Measurements from ENCODE around the gene SORCS1.
"Not testable (repeated sequence)": the region's sequence is repeated elsewhere in the genome, so short reads cannot be mapped to it uniquely, and the experiment has no call there.

The SORCS1 gene

GRCh38 chr10:106931159-106931852 is 233.2 kb downstream of the SORCS1 start:
- DNase-seq (ENCODE audit: low read depth, low spot score) = peak; percentile 50
- no peaks in the 10 kb centered on the region for H3K36me3 ChIP-seq (ENCODE audit: insufficient read depth, low read length)
- H3K9ac ChIP-seq (ENCODE audit: insufficient read length) = no peak overlapping the region
- no peak overlapping the region for H3K4me3 ChIP-seq
- H3K9me3 ChIP-seq (ENCODE audit: low read depth, low read length) = no peaks in the 10 kb centered on the region
- TF ChIP-seq POLR2AphosphoS5 (IDR thresholded peaks at IDR 0.05; ENCODE audit: borderline replicate concordance, low read depth, low read length) (no peak), EZH2 (IDR thresholded peaks at IDR 0.05) (no peak), FOXP2 (optimal IDR thresholded peaks at IDR 0.05; ENCODE audit: control extremely low read depth, extremely low read length, insufficient read depth) (no peak)
- no peak overlapping the region for H3K27ac ChIP-seq

DNA sequence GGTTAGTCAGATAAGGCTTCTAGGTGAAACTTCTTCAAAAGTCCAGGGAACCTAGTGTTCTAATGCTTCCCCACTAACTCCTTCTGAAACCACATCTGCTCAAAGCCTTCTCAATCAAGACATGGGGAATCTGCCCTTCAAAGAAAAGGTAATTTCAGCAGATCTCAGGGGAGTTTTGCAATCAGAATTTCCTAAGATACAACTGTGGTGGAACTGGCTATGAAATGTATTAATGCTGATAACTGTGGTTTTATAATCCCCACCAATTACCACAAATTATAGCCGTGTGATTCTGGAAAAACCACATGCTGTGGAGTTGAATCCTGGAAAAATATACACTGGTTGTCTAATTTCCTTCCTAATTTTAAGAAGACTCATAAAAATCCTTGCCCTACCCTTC is 233.8 kb downstream of the SORCS1 start:
- Histone ChIP-seq H3K9ac (ENCODE audit: insufficient read length) (no peak overlapping the region), H3K9me3 (ENCODE audit: low read depth, low read length) (no peaks in the 10 kb centered on the region), H3K36me3 (ENCODE audit: insufficient read depth, low read length) (no peaks in the 10 kb centered on the region), H3K4me3 (no peak overlapping the region), H3K27ac (no peak overlapping the region)
- no peak; the same call in 1 of the 2 replicates for TF ChIP-seq POLR2AphosphoS5 (IDR thresholded peaks at IDR 0.05; ENCODE audit: borderline replicate concordance, low read depth, low read length)
- TF ChIP-seq FOXP2 (optimal IDR thresholded peaks at IDR 0.05; ENCODE audit: control extremely low read depth, extremely low read length, insufficient read depth) = no peak
- no peak for TF ChIP-seq EZH2 (IDR thresholded peaks at IDR 0.05)
- DNase-seq (ENCODE audit: low read depth, low spot score) = peak; percentile 22

DNA sequence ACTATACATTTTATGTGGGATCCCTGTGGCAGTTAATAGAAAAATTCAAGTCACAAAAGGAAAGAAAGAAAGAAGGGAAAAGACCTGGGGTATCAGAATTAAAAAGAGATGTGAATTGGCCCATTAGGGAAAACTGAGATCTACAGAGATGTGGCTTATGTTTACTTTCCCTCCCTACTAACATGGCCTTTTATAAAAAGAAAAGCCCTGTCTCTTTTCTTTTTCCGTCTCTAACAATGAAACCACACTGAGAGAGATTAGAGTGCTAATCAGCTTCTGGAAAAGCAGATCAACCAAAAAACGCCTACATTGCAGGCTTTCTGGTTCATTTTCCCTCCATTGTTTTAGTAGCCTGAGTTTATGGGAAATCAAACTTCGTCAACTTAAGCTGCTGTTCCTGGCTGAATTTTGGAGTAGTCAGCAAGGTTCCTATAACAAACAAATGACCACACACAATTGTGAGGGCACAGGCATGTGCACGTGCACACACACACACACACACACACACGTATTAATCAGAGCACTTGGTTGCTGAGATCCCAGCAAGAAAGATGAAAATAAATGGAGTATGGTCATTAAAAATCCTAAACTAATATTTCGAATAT is 235.1 kb downstream of the SORCS1 start:
- H3K9ac ChIP-seq (ENCODE audit: insufficient read length) = no peak overlapping the region
- no peak for DNase-seq (ENCODE audit: low read depth, low spot score)
- H3K9me3 ChIP-seq (ENCODE audit: low read depth, low read length) = no peaks in the 10 kb centered on the region
- no peak for TF ChIP-seq POLR2AphosphoS5 (IDR thresholded peaks at IDR 0.05; ENCODE audit: borderline replicate concordance, low read depth, low read length)
- no peak for TF ChIP-seq EZH2 (IDR thresholded peaks at IDR 0.05)
- no peak for TF ChIP-seq FOXP2 (optimal IDR thresholded peaks at IDR 0.05; ENCODE audit: control extremely low read depth, extremely low read length, insufficient read depth)
- no peaks in the 10 kb centered on the region for H3K36me3 ChIP-seq (ENCODE audit: insufficient read depth, low read length)
- H3K4me3 ChIP-seq = no peak overlapping the region
- H3K27ac ChIP-seq = no peak overlapping the region

DNA sequence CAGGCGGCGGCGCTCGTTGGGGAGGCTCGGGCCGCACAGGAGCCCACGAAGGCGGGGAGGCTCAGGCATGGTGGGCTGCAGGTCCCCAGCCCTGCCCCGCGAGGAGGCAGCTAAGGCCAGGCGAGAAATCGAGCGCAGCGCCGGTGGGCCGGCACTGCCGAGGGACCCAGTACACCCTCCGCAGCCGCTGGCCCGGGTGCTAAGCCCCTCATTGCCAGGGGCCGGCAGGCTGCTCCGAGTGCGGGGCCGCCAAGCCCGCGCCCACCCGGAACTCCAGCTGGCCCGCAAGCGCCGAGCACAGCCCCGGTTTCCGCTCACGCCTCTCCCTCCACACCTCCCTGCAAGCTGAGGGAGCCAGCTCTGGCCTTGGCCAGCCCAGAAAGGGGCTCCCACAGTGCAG is 236.4 kb downstream of the SORCS1 start:
- H3K4me3 ChIP-seq; H3K9me3 ChIP-seq (ENCODE audit: low read depth, low read length); H3K36me3 ChIP-seq (ENCODE audit: insufficient read depth, low read length); H3K27ac ChIP-seq; H3K9ac ChIP-seq (ENCODE audit: insufficient read length); DNase-seq (ENCODE audit: low read depth, low spot score): not testable (repeated sequence)

GRCh38 chr10:106925191-106925590 is 239.3 kb downstream of the SORCS1 start:
- TF ChIP-seq EZH2 (IDR thresholded peaks at IDR 0.05) = no peak
- TF ChIP-seq FOXP2 (optimal IDR thresholded peaks at IDR 0.05; ENCODE audit: control extremely low read depth, extremely low read length, insufficient read depth) = no peak
- no peak for TF ChIP-seq POLR2AphosphoS5 (IDR thresholded peaks at IDR 0.05; ENCODE audit: borderline replicate concordance, low read depth, low read length)
- Histone ChIP-seq H3K27ac (no peak overlapping the region), H3K4me3 (no peak overlapping the region), H3K9me3 (ENCODE audit: low read depth, low read length) (no peaks in the 10 kb centered on the region), H3K9ac (ENCODE audit: insufficient read length) (no peak overlapping the region), H3K36me3 (ENCODE audit: insufficient read depth, low read length) (no peaks in the 10 kb centered on the region)
- no peak for DNase-seq (ENCODE audit: low read depth, low spot score)

GRCh38 chr10:106920538-106920937 is 244.0 kb downstream of the SORCS1 start:
- TF ChIP-seq FOXP2 (optimal IDR thresholded peaks at IDR 0.05; ENCODE audit: control extremely low read depth, extremely low read length, insufficient read depth) (no peak), POLR2AphosphoS5 (IDR thresholded peaks at IDR 0.05; ENCODE audit: borderline replicate concordance, low read depth, low read length) (no peak), EZH2 (IDR thresholded peaks at IDR 0.05) (no peak)
- Histone ChIP-seq H3K36me3 (ENCODE audit: insufficient read depth, low read length) (no peaks in the 10 kb centered on the region), H3K4me3 (no peak overlapping the region), H3K9me3 (ENCODE audit: low read depth, low read length) (no peaks in the 10 kb centered on the region), H3K27ac (no peak overlapping the region), H3K9ac (ENCODE audit: insufficient read length) (no peak overlapping the region)
- no peak for DNase-seq (ENCODE audit: low read depth, low spot score)

DNA sequence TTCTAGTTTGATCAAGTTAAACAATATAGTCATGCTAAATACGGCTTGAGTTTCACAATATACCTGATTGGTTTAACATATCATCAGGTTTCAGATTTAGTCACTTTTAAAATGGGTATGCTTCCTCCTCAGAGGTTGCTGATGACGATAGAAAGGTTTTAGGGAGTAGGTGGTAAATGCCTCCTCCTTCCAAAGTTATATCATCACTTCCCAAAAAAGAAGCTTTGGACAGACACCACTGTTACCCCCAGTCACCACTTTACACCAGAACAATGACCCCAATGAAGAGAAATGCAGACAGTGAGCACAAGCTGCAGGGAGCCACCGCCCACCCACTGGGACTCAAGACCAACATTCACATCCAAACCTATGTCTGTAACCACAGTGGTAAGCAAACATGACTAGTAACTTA is 244.6 kb downstream of the SORCS1 start:
- no peak for TF ChIP-seq POLR2AphosphoS5 (IDR thresholded peaks at IDR 0.05; ENCODE audit: borderline replicate concordance, low read depth, low read length)
- TF ChIP-seq FOXP2 (optimal IDR thresholded peaks at IDR 0.05; ENCODE audit: control extremely low read depth, extremely low read length, insufficient read depth) = no peak
- no peak for TF ChIP-seq EZH2 (IDR thresholded peaks at IDR 0.05)

DNA sequence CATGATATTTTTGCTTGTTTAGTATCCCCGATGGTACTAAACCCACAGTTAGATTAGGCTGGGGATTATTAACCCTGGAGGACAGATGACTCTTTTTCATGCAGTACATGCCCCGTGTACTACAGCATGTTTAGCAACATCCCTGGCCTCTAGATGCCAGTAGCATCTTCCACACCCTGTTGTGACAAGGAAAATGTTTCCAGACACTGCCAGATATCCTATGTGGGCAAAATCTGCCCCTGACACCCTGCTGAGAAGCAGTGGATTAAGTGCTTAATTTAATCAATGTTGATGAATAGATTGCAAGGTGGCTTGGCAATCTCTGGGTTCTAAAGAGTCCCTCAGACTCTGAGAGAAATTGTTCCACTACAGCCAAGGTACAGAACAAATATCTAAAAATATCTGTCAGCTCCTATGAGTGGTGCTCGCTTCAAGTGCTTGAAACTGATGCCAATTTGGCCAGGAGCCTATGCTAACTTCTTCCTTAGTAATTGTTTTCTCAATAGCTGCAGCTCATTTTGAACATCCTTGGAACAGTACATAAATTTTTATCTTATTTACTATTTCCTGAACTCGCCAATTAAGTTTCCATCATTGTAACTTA is 247.0 kb downstream of the SORCS1 start:
- H3K9ac ChIP-seq (ENCODE audit: insufficient read length) = no peak overlapping the region
- no peak overlapping the region for H3K4me3 ChIP-seq
- TF ChIP-seq EZH2 (IDR thresholded peaks at IDR 0.05) (no peak), FOXP2 (optimal IDR thresholded peaks at IDR 0.05; ENCODE audit: control extremely low read depth, extremely low read length, insufficient read depth) (no peak), POLR2AphosphoS5 (IDR thresholded peaks at IDR 0.05; ENCODE audit: borderline replicate concordance, low read depth, low read length) (no peak)
- H3K27ac ChIP-seq = no peak overlapping the region
- H3K9me3 ChIP-seq (ENCODE audit: low read depth, low read length) = no peaks in the 10 kb centered on the region
- H3K36me3 ChIP-seq (ENCODE audit: insufficient read depth, low read length) = no peaks in the 10 kb centered on the region
- DNase-seq (ENCODE audit: low read depth, low spot score) = no peak

More for the DNA sequence above, 244.6 kb downstream of the SORCS1 start:
- Histone ChIP-seq H3K9me3 (ENCODE audit: low read depth, low read length) (no peaks in the 10 kb centered on the region), H3K36me3 (ENCODE audit: insufficient read depth, low read length) (no peaks in the 10 kb centered on the region), H3K4me3 (no peak overlapping the region), H3K27ac (no peak overlapping the region), H3K9ac (ENCODE audit: insufficient read length) (no peak overlapping the region)
- DNase-seq (ENCODE audit: low read depth, low spot score) = no peak
